ENCODE measurements around the gene TEAD2.

TEAD2 gene

DNA sequence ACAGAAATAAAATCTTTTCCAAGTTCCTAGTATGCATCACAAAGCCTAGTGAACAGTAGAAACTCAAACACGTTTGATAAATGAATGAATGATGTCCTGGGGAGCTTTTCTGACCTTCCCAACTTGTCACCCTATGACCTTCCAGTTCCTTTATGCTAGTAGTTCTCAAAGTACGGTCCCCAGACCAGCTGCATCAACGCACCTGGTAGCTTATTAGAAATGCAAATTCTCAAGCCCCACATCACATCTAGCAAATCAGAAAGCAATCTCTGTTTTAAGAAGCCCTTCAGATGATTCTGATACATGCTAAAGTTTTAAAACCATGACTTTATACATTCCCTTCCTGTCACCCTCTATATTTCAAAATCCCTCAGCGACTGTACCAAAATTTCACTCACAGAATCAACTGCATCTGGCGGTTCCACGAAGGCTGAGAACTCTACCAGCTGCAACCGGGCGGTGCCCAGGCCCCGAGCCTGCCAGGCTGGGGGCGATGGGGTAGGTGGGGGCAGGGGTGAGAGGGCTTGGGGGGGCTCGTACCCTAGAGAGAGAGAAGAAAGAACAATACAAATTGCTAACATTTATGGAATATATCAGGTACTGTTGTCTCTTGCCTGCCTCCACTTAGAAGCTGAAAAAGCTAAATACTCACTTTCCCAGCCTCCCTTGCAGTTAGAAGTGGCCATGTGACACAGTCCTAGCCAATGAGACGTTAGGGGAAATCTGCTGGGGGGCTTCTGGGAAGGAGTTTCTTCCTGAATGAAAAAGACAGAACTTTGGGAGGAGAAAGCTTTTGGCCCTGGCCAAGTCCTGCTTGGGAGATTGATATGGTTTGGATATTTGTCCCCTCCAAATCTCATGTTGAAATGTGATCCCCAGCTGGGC lies 13.7 kb downstream of the TEAD2 start:
- DNase-seq (ENCODE audit: low read depth in 3 of 3): no peak

DNA sequence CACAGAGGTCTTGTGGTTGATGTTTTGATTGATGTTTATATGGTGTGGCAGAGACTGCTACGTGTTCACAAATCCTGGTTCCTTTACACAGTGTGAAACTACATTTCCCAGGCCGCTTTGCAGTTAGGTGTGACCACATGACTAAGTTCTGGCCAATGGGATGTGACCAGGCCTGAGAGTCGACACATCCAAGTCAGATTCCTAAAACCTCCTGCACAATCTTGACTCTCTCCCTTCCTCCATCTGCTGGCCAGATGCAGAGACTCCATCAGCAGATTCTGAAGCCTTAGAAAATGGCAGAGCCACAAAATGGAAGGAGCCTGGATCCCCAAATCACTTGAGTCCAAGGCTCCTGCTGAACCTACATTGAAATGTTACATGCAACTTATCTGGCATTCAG lies 14.4 kb downstream of the TEAD2 start:
- DNase-seq (ENCODE audit: low read depth in 3 of 3): no peak

DNA sequence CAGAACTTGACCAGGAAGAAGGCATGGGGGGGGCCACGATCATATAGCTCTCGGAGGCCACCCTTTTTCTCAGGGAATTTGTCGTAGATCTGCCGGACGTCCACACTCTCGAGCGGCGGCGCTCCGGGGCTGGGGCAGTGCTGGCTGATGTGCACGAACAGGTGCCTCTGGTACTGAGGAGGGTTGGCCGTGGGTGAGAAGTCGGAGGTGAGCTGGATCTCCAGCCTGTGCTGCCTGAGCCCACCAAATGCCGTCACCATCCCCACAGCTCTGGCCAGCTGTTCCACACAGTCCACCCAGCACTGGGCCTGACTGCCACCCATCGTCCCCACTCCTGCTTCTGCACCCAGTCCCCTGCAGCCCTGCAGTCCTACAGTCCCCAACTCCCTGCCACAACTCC lies 15.0 kb downstream of the TEAD2 start:
- no peak for DNase-seq (ENCODE audit: low read depth in 3 of 3)

- no peak for DNase-seq (ENCODE audit: low read depth in 3 of 3)
Measured at GRCh38 chr19:49344505-49345423, 17.5 kb downstream of the TEAD2 start.

GRCh38 chr19:49343123-49343522 lies 19.1 kb downstream of the TEAD2 start:
- DNase-seq (ENCODE audit: low read depth in 3 of 3): no peak

GRCh38 chr19:49342291-49342721 lies 19.9 kb downstream of the TEAD2 start:
- no peak for DNase-seq (ENCODE audit: low read depth in 3 of 3)

DNA sequence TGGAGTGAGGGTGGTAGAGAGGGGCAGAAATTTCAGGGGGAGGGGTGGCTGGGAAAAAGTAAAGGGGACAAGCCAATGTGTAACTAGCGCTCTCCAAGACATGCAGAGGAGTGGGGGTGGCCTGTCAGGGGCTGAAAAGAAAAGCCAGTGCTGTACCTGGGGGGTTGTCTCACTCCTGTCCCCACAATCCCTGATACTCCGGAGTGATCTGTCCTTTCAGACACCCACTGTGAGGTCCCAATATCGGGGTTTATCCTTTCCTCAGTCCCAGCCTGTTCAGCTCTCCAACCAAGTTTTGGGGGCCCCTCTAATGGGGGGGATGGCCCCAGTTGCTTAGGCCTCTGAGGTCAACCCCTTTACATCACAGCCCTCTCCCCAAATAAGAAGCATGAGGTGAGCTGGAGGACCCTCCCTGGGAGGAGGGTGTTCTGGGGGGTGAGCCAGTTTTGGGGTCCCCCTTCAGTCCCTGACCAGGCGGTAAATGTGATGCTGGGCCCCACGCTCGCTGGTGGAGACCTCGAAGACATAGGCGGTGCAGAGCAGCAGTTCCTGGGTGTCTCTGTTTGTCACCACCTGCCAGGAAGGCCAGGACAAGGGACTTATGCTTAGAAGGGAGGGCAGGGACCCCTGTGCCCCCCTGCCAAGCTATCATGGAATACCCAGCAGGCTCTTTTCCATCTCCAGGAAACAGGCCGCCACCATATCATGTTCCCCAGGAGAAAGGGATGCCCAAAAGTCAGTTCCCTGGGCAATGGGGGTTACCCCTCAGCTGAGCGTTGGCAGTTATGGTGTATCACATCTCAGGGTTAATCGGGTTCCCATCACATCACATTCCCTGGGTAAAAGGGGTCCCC lies 21.1 kb downstream of the TEAD2 start:
- no peak for DNase-seq (ENCODE audit: low read depth in 3 of 3)

DNA sequence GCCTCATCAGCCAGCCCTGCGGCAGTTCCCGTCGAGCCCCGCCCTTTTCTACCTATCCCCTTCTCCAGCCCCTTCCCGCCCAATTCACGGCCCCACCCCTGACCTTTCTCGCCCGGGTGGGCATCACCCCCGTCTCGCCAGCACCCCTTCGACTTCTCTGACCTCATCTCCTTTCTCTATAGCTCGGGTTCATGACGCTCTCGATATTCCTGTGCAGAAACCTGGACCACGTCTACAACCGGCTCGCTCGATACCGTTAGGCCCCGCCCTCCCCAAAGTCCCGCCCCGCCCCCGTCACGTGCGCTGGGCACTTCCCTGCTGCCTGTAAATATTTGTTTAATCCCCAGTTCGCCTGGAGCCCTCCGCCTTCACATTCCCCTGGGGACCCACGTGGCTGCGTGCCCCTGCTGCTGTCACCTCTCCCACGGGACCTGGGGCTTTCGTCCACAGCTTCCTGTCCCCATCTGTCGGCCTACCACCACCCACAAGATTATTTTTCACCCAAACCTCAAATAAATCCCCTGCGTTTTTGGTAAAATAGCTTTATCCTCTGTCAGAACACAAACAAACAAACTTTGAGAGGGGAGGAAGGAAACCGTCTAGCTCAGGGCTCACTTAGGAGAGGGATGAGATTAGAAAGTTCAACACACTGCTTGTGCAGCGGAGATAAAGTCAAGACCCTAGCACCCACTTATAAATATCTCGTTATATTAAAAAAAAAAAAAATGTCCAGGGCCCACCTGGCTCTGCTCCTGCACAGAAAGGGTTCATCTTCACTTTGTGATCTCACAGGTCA lies 21.9 kb downstream of the TEAD2 start:
- DNase-seq (ENCODE audit: low read depth in 3 of 3): no peak

- no peak for DNase-seq (ENCODE audit: low read depth in 3 of 3)
Measured at GRCh38 chr19:49339301-49340068, 22.7 kb downstream of the TEAD2 start.

GRCh38 chr19:49338691-49339300 lies 23.4 kb downstream of the TEAD2 start:
- DNase-seq (ENCODE audit: low read depth in 3 of 3): no peak

DNA sequence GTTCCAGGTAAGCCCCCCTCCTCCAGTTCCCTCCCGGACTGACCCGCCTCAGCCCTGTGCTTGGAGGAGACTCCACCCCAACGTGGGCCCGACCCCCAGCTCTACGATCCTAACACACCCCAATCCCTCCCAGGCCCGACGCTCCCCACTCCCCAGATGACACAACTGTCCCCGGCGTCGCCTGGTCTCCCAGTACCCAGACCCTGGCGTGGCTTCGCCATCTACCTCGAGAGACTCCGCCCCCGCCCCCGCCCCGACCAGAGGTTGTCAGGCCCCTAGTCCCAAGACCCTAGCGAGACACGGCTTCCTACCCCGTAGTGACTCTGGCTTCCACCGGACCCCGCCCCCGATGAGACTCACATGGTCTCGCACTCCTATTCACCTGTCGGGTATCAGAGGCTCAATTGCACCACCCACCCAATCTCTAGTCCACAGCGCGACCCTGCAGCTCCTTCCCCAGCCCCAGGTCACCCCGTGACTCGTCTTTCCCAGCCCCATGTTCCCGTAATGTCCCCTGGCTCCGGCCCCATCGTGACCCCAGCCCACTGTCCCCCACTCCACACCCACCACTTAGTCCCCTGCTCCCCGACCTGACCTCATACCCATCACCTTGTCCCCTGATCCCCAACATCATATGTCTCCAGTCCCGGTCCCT lies 24.1 kb downstream of the TEAD2 start:
- no peak for DNase-seq (ENCODE audit: low read depth in 3 of 3)

- no peak for DNase-seq (ENCODE audit: low read depth in 3 of 3)
Measured at GRCh38 chr19:49337267-49338022, 24.8 kb downstream of the TEAD2 start.

DNA sequence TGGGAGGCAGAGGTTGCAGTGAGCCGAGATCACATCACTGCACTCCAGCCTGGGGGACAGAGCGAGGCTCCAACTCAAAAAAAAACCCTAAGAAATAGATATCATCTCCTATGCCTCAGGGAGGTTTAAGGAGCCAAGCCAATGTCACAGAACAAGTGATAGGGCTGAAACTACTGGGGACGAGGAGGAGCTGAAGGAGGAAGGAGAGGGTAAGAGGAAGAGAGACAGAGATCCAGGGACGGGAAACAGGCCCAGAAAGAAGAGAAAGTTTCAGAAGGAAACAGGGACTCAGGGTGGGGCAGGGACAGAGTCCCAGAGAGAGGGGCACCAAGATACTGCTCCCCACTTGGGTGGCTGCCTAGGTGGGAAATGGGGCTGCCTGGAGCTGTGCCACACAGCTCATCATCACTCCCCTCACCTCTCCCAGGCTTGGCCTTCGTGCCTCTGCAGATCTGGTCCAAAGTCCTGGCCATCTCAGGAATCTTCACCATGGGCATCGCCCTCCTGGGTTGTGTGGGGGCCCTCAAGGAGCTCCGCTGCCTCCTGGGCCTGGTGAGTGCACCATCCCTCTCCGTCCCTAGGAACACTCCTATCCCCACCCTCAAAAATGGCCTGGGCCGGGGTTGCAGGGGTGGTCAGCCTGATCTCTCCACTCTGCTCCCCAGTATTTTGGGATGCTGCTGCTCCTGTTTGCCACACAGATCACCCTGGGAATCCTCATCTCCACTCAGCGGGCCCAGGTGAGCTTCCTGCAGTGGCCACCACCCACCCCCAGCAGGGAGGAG lies 25.5 kb downstream of the TEAD2 start:
- no peak for DNase-seq (ENCODE audit: low read depth in 3 of 3)

- DNase-seq (ENCODE audit: low read depth in 3 of 3): no peak
Measured at GRCh38 chr19:49335784-49336481, 26.3 kb downstream of the TEAD2 start.

DNA sequence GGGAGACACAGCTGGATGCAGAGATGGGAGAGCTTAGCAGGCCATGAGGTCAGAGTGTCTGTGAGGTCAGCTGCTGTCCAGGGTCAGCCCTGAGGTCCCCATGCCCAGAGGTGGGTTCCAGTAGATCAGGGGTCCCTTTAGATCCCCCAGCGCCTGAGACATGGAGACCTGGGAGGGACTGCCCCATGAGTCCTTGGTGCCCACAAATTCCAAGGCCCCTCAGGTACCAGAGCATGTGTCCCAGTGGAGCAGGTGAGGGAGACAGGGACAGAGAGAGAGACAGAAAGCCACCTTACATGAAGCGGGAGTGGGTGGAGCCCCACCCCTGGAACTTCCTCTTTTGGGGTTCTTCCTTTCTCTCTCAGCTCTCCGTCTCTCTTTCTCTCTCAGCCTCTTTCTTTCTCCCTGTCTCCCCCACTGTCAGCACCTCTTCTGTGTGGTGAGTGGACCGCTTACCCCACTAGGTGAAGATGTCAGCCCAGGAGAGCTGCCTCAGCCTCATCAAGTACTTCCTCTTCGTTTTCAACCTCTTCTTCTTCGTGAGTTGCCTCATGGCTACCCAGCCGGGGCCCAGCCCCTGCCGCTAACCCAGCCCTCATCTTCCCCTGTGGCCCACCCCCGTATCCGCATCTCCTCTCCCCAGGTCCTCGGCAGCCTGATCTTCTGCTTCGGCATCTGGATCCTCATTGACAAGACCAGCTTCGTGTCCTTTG lies 27.0 kb downstream of the TEAD2 start, which contains the start of gene CD37:
CD37 (plus strand) TSS at position 336 of the 713 bp plus-strand sequence; CDS start at position 471, 135 bp downstream.
- no peak for DNase-seq (ENCODE audit: low read depth in 3 of 3)

- peak in 2 of 3 donors; percentile 39 to 57 for DNase-seq (ENCODE audit: low read depth in 3 of 3)
Measured at GRCh38 chr19:49333811-49334288, 28.4 kb downstream of the TEAD2 start.
